CD14-positive monocyte (primary cell): ENCODE measurements around the gene SLC19A3. TPM values are rescaled to one million over a fixed set of nuclear protein-coding genes. Genes with fewer than 3 reads are reported as not detected.

Source experiments
- DNase-seq, 3 donors: peaks; one replicate each; pipeline ENCODE4 v3.0.0-alpha.2; 2011 to 2022
- H2AFZ ChIP-seq: 2 replicates; pipeline ENCODE4 v1.6.0; 2012; ENCODE audit warnings: mild to moderate bottlenecking, low read depth, low read length, inconsistent platforms; ENCODE audit not compliant: insufficient read depth, poor library complexity, severe bottlenecking
- H3K27ac ChIP-seq, 2 donors: 1 replicate in 1 of 2; 2 replicates in 1 of 2; pipeline ENCODE4 v1.5.1; 2012 to 2013; ENCODE audit warnings: low read length in 2 of 2, control low read depth in 1 of 2, inconsistent platforms in 1 of 2, low read depth in 1 of 2, mild to moderate bottlenecking in 1 of 2
- H3K27me3 ChIP-seq, 2 donors: one replicate each; pipeline versions ENCODE4 v1.6.0 to v1.6.1; 2011 to 2013; ENCODE audit warnings: low read length in 2 of 2; ENCODE audit not compliant: control insufficient read depth in 2 of 2, insufficient read depth in 2 of 2
- H3K36me3 ChIP-seq, 2 donors: replicated peaks in 1 of 2; 1 replicate in 1 of 2; 2 replicates in 1 of 2; pipeline versions ENCODE4 v1.5.1 to v1.6.1; 2012 to 2013; ENCODE audit warnings: low read length in 2 of 2, control low read depth in 1 of 2, inconsistent platforms in 1 of 2, mild to moderate bottlenecking in 1 of 2; ENCODE audit not compliant: insufficient read depth in 2 of 2, control insufficient read depth in 1 of 2
- H3K4me1 ChIP-seq, 2 donors: 1 replicate in 1 of 2; 2 replicates in 1 of 2; pipeline versions ENCODE4 v1.5.1 to v1.6.1; 2012 to 2013; ENCODE audit warnings: low read length in 2 of 2, control low read depth in 1 of 2, inconsistent platforms in 1 of 2, mild to moderate bottlenecking in 1 of 2, moderate library complexity in 1 of 2; ENCODE audit not compliant: insufficient read depth in 2 of 2, control insufficient read depth in 1 of 2
- H3K4me2 ChIP-seq: replicated peaks from 2 replicates; pipeline ENCODE3; 2012; ENCODE audit warnings: low read length, moderate library complexity, mild to moderate bottlenecking; ENCODE audit not compliant: poor library complexity, severe bottlenecking; ENCODE audit errors: extremely low read depth
- H3K4me3 ChIP-seq, 3 experiments: fragments of 200-600 bp in 1 of 3; sonication (generic) in 1 of 3; replicated peaks in 1 of 3; 1 replicate in 2 of 3; 2 replicates in 1 of 3; pipeline ENCODE4 v1.5.1; 2011 to 2013; ENCODE audit warnings: low read length in 3 of 3, mild to moderate bottlenecking in 3 of 3, control low read depth in 2 of 3, low read depth in 2 of 3, inconsistent platforms in 1 of 3, moderate library complexity in 1 of 3
- H3K79me2 ChIP-seq: 2 replicates; pipeline ENCODE4 v1.6.0; 2012; ENCODE audit warnings: mild to moderate bottlenecking, control low read depth, inconsistent platforms, low read length, moderate library complexity; ENCODE audit not compliant: insufficient read depth
- H3K9ac ChIP-seq: 2 replicates; pipeline ENCODE4 v1.6.0; 2017; ENCODE audit warnings: low read length, mild to moderate bottlenecking; ENCODE audit not compliant: insufficient read depth, poor library complexity, severe bottlenecking
- H3K9me3 ChIP-seq, 2 donors: replicated peaks in 1 of 2; 1 replicate in 1 of 2; 2 replicates in 1 of 2; pipeline versions ENCODE4 v1.5.1 to v1.6.1; 2012 to 2013; ENCODE audit warnings: low read length in 2 of 2, control low read depth in 1 of 2; ENCODE audit not compliant: control insufficient read depth in 1 of 2, insufficient read depth in 1 of 2
- H4K20me1 ChIP-seq: 2 replicates; pipeline ENCODE4 v1.6.0; 2012; ENCODE audit warnings: mild to moderate bottlenecking, low read length, control low read depth, moderate library complexity; ENCODE audit not compliant: insufficient read depth
- H3K27ac Mint-ChIP-seq, 7 donors: one replicate each; pipeline ENCODE4 v1.8.0; 2020; ENCODE audit warnings: mild to moderate bottlenecking in 7 of 7, mixed read lengths in 7 of 7, moderate library complexity in 6 of 7, inconsistent platforms in 2 of 7
- H3K27me3 Mint-ChIP-seq, 3 donors: one replicate each; pipeline ENCODE4 v1.8.0; 2021 to 2022; ENCODE audit warnings: low read depth in 3 of 3, mild to moderate bottlenecking in 3 of 3, mixed read lengths in 3 of 3, moderate library complexity in 3 of 3, inconsistent platforms in 1 of 3
- H3K36me3 Mint-ChIP-seq, 2 donors: one replicate each; pipeline ENCODE4 v1.8.0; 2020; ENCODE audit warnings: mixed read lengths in 2 of 2, inconsistent platforms in 1 of 2, mild to moderate bottlenecking in 1 of 2
- H3K4me1 Mint-ChIP-seq: one replicate; pipeline ENCODE4 v1.8.0; 2020; ENCODE audit warnings: mild to moderate bottlenecking, mixed read lengths
- H3K4me3 Mint-ChIP-seq, 2 donors: one replicate each; pipeline ENCODE4 v1.8.0; 2020; ENCODE audit warnings: mild to moderate bottlenecking in 2 of 2, mixed read lengths in 2 of 2, moderate library complexity in 1 of 2
- H3K9me3 Mint-ChIP-seq, 7 donors: one replicate each; pipeline ENCODE4 v1.8.0; 2020 to 2022; ENCODE audit warnings: mixed read lengths in 7 of 7, mild to moderate bottlenecking in 6 of 7, moderate library complexity in 6 of 7, inconsistent platforms in 2 of 7
- WGBS: methylation state at CpG from one replicate; pipeline ENCODE4 v1.1.5; 2013; ENCODE audit warnings: missing lambda C conversion rate; ENCODE audit not compliant: insufficient coverage; 5-methylcytosine and 5-hydroxymethylcytosine counted together
- intact Hi-C, 2 donors: fragments of 100-400 bp; cut with micrococcal nuclease; formaldehyde crosslinking; loops; one replicate each; pipeline versions ENCODE4 v1.15.0 to v1.15.1; 2023
- polyA plus RNA-seq, 3 donors: library from polyadenylated mRNA; depleted of rRNA in 1 of 3; unstranded in 2 of 3; stranded (reverse) in 1 of 3; fragments of 300-500 nt in 2 of 3; fragments of >200 nt in 1 of 3; fragmentation: Illumina TruSeq in 2 of 3; gene quantifications; 1 replicate in 2 of 3; 2 replicates in 1 of 3; pipeline ENCODE4 v1.2.3, GENCODE V29; 2012 to 2021
- TF ChIP-seq, protein P1 (sequence below): fragments of 200-600 bp; IDR thresholded peaks from one replicate; pipeline ENCODE4 v1.8.0; 2022; ENCODE audit warnings: antibody characterized with exemption, mild to moderate bottlenecking

Gene SLC19A3
- polyA plus RNA-seq, 3 donors, result not detected

DNA sequence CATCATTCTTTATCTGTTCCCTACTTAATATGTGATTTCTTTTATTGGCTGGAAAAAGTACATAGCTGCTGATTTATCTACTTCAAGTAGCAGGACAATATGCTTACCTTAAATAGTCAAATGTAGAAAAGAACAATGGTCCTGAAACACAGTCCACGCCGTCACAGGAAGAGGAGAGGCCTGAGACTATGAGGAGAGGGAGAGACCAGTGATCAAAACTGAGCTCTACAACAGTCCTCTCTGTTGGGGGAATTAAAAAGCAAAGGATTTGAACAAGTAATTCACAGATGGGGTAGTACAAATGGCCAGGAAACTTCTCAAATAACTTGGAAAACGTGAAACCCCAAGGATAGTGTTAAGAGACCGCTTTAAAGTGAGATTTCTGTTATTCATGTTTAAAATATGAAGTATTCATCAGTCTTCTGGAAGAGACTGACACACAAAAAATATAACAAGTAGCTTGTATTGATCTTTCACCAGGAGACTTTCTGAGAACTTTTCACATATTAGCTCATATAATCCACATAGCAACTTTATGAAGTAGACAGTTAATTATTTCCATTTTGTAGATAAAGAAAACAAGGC, 48.1 kb upstream of the SLC19A3 start:
- no peaks in the 10 kb centered on the region for H3K79me2 ChIP-seq
- no peaks in the 10 kb centered on the region for H3K36me3 ChIP-seq
- no peak overlapping the region for H3K4me3 ChIP-seq
- Mint-ChIP-seq H3K36me3 (no peaks in the 10 kb centered on the region), H3K9me3 (peaks cover 0 to 3% (median 0%) of the 10 kb centered on the region in 7 donors), H3K27me3 (peaks cover 3 to 6% (median 4%) of the 10 kb centered on the region in 3 donors), H3K4me1 (peaks cover 4% of the 10 kb centered on the region), H3K27ac (peak overlapping the region in 1 of 7 donors; percentile 21), H3K4me3 (peak overlapping the region in 1 of 2 donors; percentile 36)
- no peak overlapping the region for H2AFZ ChIP-seq
- H3K27me3 ChIP-seq, result no peaks in the 10 kb centered on the region
- no peaks in the 10 kb centered on the region for H3K9me3 ChIP-seq
- no peak for DNase-seq
- intact Hi-C loops, result loop anchor here in 1 of 2 donors (5.0 to 10.0 kb wide), 2 partner anchors 529 to 641 kb away; no protein-coding TSS in a partner anchor
- H4K20me1 ChIP-seq, result no peaks in the 10 kb centered on the region
- no CpG with 5 or more reads among the region's 4 CpGs for WGBS
- no peak overlapping the region for H3K9ac ChIP-seq
- H3K27ac ChIP-seq, result no peak overlapping the region
- H3K4me1 ChIP-seq, result no peaks in the 10 kb centered on the region
- H3K4me2 ChIP-seq, result no peak overlapping the region
- TF ChIP-seq, protein P1, sequence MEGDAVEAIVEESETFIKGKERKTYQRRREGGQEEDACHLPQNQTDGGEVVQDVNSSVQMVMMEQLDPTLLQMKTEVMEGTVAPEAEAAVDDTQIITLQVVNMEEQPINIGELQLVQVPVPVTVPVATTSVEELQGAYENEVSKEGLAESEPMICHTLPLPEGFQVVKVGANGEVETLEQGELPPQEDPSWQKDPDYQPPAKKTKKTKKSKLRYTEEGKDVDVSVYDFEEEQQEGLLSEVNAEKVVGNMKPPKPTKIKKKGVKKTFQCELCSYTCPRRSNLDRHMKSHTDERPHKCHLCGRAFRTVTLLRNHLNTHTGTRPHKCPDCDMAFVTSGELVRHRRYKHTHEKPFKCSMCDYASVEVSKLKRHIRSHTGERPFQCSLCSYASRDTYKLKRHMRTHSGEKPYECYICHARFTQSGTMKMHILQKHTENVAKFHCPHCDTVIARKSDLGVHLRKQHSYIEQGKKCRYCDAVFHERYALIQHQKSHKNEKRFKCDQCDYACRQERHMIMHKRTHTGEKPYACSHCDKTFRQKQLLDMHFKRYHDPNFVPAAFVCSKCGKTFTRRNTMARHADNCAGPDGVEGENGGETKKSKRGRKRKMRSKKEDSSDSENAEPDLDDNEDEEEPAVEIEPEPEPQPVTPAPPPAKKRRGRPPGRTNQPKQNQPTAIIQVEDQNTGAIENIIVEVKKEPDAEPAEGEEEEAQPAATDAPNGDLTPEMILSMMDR, result no peak

DNA sequence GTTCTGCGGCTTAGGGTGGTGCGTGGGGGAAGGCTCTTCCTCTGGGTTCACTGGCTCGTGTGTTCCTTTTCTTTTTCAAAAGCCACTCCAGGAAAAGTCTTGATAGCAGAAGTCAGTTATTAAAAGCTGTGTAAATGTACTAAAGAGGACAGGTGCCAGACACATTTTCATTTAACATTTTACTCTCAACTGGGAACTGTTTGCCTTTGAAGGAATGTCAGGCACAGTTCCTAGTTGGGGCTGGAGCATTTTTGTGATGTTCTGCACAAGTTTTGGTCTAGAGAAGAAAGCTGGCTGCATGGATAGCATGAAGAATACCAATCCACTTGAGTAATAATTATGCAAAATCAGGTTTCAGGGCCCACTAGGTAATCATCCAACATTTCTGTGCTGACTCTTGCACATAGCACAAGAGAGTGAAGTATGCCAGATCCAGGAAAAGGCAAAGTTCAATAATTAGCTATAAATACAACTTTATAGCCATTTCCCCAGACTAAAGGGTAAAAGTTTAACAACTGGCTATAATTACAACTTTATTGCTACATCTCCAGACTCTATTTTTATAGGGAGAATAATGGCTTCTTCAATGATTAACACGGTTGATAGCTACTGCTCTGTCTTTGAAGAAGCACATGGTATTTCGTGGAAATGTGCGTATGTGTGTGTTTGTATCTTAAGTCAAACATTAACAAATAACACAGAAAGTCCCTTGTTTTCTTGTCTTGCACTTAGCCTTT, 44.1 kb upstream of the SLC19A3 start:
- no peak for DNase-seq
- H4K20me1 ChIP-seq, result no peaks in the 10 kb centered on the region
- no peaks in the 10 kb centered on the region for H3K4me1 ChIP-seq
- no peaks in the 10 kb centered on the region for H3K79me2 ChIP-seq
- Mint-ChIP-seq H3K9me3 (peaks cover 0 to 7% (median 0%) of the 10 kb centered on the region in 7 donors), H3K4me1 (peaks cover 5% of the 10 kb centered on the region), H3K27ac (peak overlapping the region in 1 of 7 donors; percentile 0), H3K4me3 (no peak overlapping the region), H3K27me3 (peaks cover 3 to 8% (median 4%) of the 10 kb centered on the region in 3 donors), H3K36me3 (no peaks in the 10 kb centered on the region)
- no peaks in the 10 kb centered on the region for H3K9me3 ChIP-seq
- no peaks in the 10 kb centered on the region for H3K27me3 ChIP-seq
- H3K4me2 ChIP-seq, result no peak overlapping the region
- H3K9ac ChIP-seq, result no peak overlapping the region
- intact Hi-C loops, result loop anchor here in 1 of 2 donors (10.0 kb wide), 1 partner anchor 637 kb away; no protein-coding TSS in a partner anchor
- H2AFZ ChIP-seq, result no peak overlapping the region
- 93% methylated on average over 2 of the region's 6 CpGs for WGBS
- TF ChIP-seq, protein P1, result no peak
- no peaks in the 10 kb centered on the region for H3K36me3 ChIP-seq
- no peak overlapping the region for H3K27ac ChIP-seq
- H3K4me3 ChIP-seq, result no peak overlapping the region
